COLO668 (cell line): ENCODE measurements around the gene WDHD1.
"Not testable (repeated sequence)": the region's sequence is repeated elsewhere in the genome, so short reads cannot be mapped to it uniquely, and the experiment has no call there.

Experiments
- DNase-seq: peaks from one replicate; lab custom pipeline; 2025; ENCODE audit not compliant: unreplicated experiment; lab: John Stamatoyannopoulos, UW

WDHD1 gene

GRCh38 chr14:54953609-54954008 is 73.3 kb downstream of the WDHD1 start:
- not testable (repeated sequence) for DNase-seq

- DNase-seq, result not testable (repeated sequence)
Measured at GRCh38 chr14:54952803-54953202, 74.1 kb downstream of the WDHD1 start.

- DNase-seq, result no peak
Measured at GRCh38 chr14:54947230-54947629, 79.7 kb downstream of the WDHD1 start.

GRCh38 chr14:54946500-54946899 is 80.4 kb downstream of the WDHD1 start:
- DNase-seq, result no peak

GRCh38 chr14:54944737-54945391 is 82.0 kb downstream of the WDHD1 start:
- no peak for DNase-seq

GRCh38 chr14:54942913-54943312 is 84.0 kb downstream of the WDHD1 start:
- no peak for DNase-seq

GRCh38 chr14:54936816-54937215 is 90.1 kb downstream of the WDHD1 start:
- no peak for DNase-seq

- no peak for DNase-seq
Measured at GRCh38 chr14:54935958-54936357, 90.9 kb downstream of the WDHD1 start.

GRCh38 chr14:54935100-54935499 is 91.8 kb downstream of the WDHD1 start:
- DNase-seq, result no peak

GRCh38 chr14:54933006-54933405 is 93.9 kb downstream of the WDHD1 start:
- DNase-seq, result no peak

- DNase-seq, result no peak
Measured at GRCh38 chr14:54931598-54932340, 95.1 kb downstream of the WDHD1 start.

- no peak for DNase-seq
Measured at GRCh38 chr14:54931101-54931500, 95.8 kb downstream of the WDHD1 start.

- DNase-seq, result no peak
Measured at GRCh38 chr14:54929556-54929955, 97.3 kb downstream of the WDHD1 start.

- DNase-seq, result no peak
Measured at GRCh38 chr14:54928216-54928615, 98.7 kb downstream of the WDHD1 start.

GRCh38 chr14:54927551-54927950 is 99.3 kb downstream of the WDHD1 start:
- DNase-seq, result no peak

GRCh38 chr14:54926570-54926969 is 100.3 kb downstream of the WDHD1 start:
- not testable (repeated sequence) for DNase-seq

GRCh38 chr14:54922598-54922997 is 104.3 kb downstream of the WDHD1 start:
- DNase-seq, result no peak

GRCh38 chr14:54920052-54920451 is 106.8 kb downstream of the WDHD1 start:
- DNase-seq, result no peak

- no peak for DNase-seq
Measured at GRCh38 chr14:54919330-54919729, 107.6 kb downstream of the WDHD1 start.

- no peak for DNase-seq
Measured at GRCh38 chr14:54918427-54918826, 108.5 kb downstream of the WDHD1 start.

- no peak for DNase-seq
Measured at GRCh38 chr14:54916101-54916500, 110.8 kb downstream of the WDHD1 start.

- DNase-seq, result no peak
Measured at GRCh38 chr14:54909817-54910558, 116.9 kb downstream of the WDHD1 start.
